GM12875 (cell line): ENCODE measurements around the gene STXBP1.
A peak's percentile ranks its signal among the peaks of the same experiment; 100 is the strongest.

Experiments
- H3K4me3 ChIP-seq: one replicate; pipeline ENCODE4 v1.5.1; 2011; ENCODE audit warnings: low read depth, low read length, control low read depth
- TF ChIP-seq, protein P1 (sequence below): IDR thresholded peaks from 2 replicates; pipeline ENCODE4 v1.5.1; 2011; ENCODE audit warnings: low read depth, mild to moderate bottlenecking, control low read depth, inconsistent platforms, low read length, moderate library complexity, borderline replicate concordance; ENCODE audit not compliant: insufficient read depth

Gene STXBP1

DNA sequence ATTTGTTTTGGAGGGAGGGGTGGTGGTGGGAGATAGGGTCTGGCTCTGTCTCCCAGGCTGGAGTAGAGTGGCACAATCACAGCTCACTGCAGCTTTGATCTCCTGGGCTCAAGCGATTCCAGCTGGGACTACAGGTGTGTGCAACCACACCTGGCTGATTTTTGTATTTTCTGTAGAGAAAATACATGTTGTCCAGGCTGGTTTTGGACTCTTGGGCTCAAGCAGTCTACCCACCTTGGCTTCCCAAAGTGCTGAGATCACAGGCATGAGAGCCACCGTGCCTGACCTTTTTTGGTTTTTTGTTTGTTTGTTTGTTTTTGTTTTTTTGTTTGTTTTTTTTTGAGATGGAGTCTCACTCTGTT lies 15.4 kb downstream of the STXBP1 start:
- TF ChIP-seq, protein P1, sequence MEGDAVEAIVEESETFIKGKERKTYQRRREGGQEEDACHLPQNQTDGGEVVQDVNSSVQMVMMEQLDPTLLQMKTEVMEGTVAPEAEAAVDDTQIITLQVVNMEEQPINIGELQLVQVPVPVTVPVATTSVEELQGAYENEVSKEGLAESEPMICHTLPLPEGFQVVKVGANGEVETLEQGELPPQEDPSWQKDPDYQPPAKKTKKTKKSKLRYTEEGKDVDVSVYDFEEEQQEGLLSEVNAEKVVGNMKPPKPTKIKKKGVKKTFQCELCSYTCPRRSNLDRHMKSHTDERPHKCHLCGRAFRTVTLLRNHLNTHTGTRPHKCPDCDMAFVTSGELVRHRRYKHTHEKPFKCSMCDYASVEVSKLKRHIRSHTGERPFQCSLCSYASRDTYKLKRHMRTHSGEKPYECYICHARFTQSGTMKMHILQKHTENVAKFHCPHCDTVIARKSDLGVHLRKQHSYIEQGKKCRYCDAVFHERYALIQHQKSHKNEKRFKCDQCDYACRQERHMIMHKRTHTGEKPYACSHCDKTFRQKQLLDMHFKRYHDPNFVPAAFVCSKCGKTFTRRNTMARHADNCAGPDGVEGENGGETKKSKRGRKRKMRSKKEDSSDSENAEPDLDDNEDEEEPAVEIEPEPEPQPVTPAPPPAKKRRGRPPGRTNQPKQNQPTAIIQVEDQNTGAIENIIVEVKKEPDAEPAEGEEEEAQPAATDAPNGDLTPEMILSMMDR: no peak
- no peak overlapping the region for H3K4me3 ChIP-seq

DNA sequence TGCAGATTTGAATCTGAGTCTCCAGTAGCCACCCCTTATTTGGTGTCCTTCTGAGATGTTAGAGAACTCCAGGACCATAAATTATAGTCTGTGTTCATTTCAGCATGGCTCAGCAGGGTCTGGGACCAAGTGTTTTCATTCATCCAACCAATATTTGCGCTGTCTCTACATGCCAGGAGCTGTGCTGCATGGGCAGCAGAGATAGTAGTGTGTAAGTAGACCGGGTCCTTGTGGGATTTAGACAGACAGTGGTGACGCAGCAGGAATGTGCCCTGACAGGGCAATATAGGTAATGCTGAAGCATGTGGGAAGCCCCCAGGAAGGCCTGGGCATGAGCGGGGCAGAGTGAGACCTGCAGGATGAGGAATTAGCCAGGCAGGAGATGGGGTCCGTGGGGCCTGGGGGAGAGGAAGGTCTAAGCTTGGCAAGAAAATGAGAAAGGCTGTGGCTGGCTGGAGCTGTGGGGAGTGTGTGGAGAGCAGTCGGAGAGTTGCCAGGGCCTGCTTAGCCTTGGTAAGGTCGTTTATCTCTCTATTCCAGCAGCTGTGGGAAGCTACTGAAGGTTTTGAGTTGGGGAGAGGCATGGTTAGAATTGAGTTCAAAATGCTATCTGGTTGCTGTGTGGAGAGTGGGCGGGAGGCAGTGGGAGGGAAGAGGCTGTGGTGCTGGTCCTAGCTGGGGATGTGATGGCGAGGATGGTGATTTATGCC lies 16.8 kb downstream of the STXBP1 start:
- no peak overlapping the region for H3K4me3 ChIP-seq
- TF ChIP-seq, protein P1: no peak

DNA sequence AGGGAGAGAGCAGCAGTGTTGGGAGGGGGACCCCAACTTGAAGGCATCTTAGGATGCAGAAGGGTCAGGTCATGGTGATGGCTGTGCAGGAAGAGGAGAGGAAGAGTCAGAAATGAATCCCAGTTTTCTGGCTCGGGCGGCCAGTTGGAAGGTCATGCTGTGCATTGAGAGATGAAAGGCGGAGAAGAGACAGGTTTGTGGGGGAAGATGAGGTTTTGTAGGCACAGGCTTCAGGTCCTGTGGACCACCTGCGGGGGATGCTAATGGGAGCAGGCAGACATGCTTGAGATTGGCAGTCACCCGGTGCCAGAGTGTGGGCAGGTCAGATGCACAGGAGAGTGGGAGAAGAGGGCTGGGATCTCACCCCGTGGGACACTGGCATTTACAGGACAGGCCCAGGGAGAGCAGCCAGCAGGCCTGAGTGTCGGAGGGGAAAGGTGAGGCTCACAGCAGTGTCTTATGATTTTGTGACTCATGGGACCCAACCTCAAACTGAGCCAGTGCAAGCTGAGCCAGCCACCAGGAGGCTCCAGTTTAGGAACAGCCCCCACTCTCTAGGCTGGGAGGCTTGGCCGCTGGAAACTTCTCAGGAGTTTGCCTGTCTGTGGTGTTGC lies 17.5 kb downstream of the STXBP1 start:
- TF ChIP-seq, protein P1: no peak

DNA sequence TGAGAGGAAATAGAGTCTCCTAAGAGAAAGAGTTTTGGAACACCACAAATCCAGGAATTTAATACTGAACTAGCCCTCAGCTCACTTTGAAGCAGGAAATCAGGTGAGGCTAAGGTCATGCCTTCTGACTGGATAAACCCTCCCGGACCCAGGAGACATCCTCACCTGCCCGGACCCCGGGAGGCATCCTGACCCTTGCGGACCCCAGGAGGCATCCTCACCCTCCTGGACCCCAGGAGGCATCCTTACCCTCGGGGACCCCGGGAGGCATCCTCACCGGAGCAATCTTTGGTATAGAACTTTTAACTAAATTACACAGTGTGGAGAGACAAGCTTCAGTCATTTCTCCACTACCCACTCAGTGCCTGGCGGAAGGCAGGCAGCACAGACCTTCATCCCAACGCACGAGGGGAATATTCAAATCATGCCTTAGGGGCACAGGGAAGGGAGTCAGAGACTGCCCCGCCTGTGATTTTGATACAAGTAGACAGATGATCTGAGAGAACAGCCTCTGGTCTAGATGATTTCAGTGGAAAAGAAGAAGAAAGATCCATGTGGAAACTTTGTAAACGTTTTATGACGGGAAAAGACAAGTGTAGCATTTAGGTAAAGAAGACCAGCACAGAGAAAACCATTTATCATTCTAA lies 21.3 kb downstream of the STXBP1 start:
- TF ChIP-seq, protein P1: no peak

More for the DNA sequence above, 17.5 kb downstream of the STXBP1 start:
- H3K4me3 ChIP-seq: no peak overlapping the region

DNA sequence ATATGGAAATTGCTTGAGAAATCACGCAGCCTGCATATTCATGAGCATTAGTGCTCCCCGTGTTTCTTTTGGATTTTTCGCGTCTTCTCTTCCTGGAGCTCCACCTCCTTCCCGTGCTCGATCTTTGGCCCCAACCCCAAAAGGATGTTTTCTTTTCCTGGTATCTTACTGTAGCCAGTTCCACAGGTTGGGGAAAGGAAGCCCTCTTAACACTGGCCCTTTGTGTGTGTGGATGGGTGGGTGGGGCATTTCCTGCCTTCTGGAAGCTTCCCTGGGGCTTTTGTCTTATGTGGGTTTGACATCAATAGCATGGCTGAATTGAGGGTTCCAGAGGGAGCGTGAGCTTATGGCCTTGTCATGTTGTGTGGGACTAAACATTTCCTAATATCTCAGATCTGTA lies 21.9 kb downstream of the STXBP1 start:
- TF ChIP-seq, protein P1: no peak
- no peak overlapping the region for H3K4me3 ChIP-seq

More for the DNA sequence above, 21.3 kb downstream of the STXBP1 start:
- H3K4me3 ChIP-seq: no peak overlapping the region

DNA sequence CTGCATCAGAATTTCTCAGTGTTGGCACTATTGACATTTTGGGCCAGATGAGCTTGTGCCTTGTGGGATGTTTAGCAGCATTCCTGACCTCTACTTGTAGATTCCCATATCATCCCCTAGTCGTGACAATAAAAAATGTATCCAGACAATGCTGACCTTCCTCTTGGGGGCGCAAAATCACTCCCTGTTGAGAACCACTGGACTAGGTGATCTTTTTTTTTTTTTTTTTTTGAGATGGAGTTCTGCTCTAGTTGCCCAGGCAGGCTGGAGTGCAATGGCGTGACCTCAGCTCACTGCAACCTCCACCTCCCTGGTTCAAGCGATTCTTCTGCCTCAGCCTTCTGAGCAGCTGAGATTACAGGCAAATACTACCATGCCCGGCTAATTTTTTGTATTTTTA lies 22.6 kb downstream of the STXBP1 start:
- no peak overlapping the region for H3K4me3 ChIP-seq
- TF ChIP-seq, protein P1: 0 out of 2 replicates have a peak, but pooled peaks have one; percentile 4
